ENCODE results near the gene AKAP9. TPM values are rescaled to one million over a fixed set of nuclear protein-coding genes. Genes with fewer than 3 reads are reported as not detected.

AKAP9 gene
- total and polyA plus RNA-seq, 9 of the 15 experiments (the other 6 are each of a cell fraction or from before 2014, with no cell fraction given): 25.5 to 80.9 (median 46.3) TPM

DNA sequence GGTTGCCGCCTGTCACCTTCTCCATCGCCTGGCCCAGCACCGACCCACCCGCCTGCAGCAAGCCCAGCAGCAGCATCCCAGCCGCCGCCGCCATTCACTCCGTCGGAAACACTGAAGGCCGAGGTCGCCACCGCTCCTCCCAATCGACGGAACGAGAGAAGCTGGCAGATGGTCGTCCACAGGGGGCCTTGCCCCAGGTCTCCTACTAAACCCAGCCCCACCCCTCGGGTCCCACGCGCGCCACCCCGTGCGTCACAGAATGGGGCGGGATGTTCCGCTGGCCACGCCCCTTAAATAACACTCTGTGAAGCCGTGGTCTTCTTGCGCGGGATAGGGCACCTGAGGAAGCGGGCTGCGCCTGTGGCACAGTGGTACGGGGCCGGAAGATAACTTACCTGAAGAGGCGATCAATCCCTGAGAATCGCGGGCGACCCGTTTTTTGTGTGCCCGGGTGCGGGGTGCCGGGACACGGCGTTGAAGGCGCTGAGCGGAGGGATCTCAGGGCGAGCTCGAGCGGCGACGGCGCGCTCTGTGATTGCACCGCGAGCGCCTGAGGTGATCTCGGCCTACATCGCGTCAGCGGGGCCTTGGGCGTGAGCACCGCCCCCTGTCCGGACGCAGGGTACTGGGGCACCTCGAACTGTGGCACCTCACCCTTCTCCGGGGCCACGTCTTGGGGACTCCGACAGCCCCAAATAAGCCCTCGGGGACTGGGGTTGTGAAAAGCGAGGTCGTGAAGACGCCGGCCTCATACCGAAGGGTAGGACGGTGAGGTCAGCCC lies 193.8 kb downstream of the AKAP9 start, which contains the start of gene CYP51A1 (continued):
- TF ChIP-seq, protein P1, sequence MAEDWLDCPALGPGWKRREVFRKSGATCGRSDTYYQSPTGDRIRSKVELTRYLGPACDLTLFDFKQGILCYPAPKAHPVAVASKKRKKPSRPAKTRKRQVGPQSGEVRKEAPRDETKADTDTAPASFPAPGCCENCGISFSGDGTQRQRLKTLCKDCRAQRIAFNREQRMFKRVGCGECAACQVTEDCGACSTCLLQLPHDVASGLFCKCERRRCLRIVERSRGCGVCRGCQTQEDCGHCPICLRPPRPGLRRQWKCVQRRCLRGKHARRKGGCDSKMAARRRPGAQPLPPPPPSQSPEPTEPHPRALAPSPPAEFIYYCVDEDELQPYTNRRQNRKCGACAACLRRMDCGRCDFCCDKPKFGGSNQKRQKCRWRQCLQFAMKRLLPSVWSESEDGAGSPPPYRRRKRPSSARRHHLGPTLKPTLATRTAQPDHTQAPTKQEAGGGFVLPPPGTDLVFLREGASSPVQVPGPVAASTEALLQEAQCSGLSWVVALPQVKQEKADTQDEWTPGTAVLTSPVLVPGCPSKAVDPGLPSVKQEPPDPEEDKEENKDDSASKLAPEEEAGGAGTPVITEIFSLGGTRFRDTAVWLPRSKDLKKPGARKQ (CRISPR knock-in tag; IDR thresholded peaks at IDR 0.05): no peak
- peak; percentile 70 for TF ChIP-seq NEUROD1 (IDR thresholded peaks at IDR 0.05; ENCODE audit: borderline replicate concordance, low read depth, low read length, partially characterized antibody)
- peak; percentile 57 for TF ChIP-seq HDAC3 (IDR thresholded peaks at IDR 0.05; ENCODE audit: borderline replicate concordance, partially characterized antibody)
- no peak for TF ChIP-seq ERF (CRISPR knock-in tag; IDR thresholded peaks at IDR 0.05)
- TF ChIP-seq NRF1 (conservative IDR thresholded peaks at IDR 0.05 in 1 of 2, IDR thresholded peaks at IDR 0.05 in 1 of 2): peak; percentile 74 to 81
- 0 out of 2 replicates have a peak, but pooled peaks have one; percentile 3 for TF ChIP-seq ZNF253 (CRISPR knock-in tag; conservative IDR thresholded peaks at IDR 0.05)
- TF ChIP-seq, protein P2, sequence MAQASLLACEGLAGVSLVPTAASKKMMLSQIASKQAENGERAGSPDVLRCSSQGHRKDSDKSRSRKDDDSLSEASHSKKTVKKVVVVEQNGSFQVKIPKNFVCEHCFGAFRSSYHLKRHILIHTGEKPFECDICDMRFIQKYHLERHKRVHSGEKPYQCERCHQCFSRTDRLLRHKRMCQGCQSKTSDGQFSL (CRISPR knock-in tag; IDR thresholded peaks at IDR 0.05): no peak; the same call in 1 of the 2 replicates
- TF ChIP-seq, protein P2 (tag; IDR thresholded peaks at IDR 0.05): no peak
- no peak for TF ChIP-seq RBM39 (optimal IDR thresholded peaks at IDR 0.05; ENCODE audit: low read depth, low read length)
- no peak for TF ChIP-seq ZNF75A (CRISPR knock-in tag; IDR thresholded peaks at IDR 0.05)
- peak; percentile 91 for TF ChIP-seq SUPT5H (IDR thresholded peaks at IDR 0.05)
- TF ChIP-seq ZNF41 (CRISPR knock-in tag; conservative IDR thresholded peaks at IDR 0.05): no peak
- no peak for TF ChIP-seq MEF2D (tag; conservative IDR thresholded peaks at IDR 0.05; ENCODE audit: low read depth)
- TF ChIP-seq JUN (IDR thresholded peaks at IDR 0.05; ENCODE audit: borderline replicate concordance, low read depth, low read length): peak; percentile 14; the same call in 1 of the 2 replicates
- TF ChIP-seq JUN (CRISPR knock-in tag; IDR thresholded peaks at IDR 0.05; ENCODE audit: borderline replicate concordance): no peak
- peak; percentile 51; the same call in 1 of the 2 replicates for TF ChIP-seq EP300 (IDR thresholded peaks at IDR 0.05; ENCODE audit: low read length)
- TF ChIP-seq AFF1 (IDR thresholded peaks at IDR 0.05; ENCODE audit: low read depth in 1 of 2, partially characterized antibody in 2 of 2): peak; percentile 46
- TF ChIP-seq KDM4B (IDR thresholded peaks at IDR 0.05; ENCODE audit: borderline replicate concordance in 2 of 2, low read depth in 1 of 2): peak in 1 of 2 experiments; percentile 75; a peak in 1 of 4 replicates
- no peak for TF ChIP-seq ZNF280B (CRISPR knock-in tag; IDR thresholded peaks at IDR 0.05)
